HepG2 (cell line): ENCODE measurements around the gene LYST. TPM values are rescaled to one million over a fixed set of nuclear protein-coding genes. Genes with fewer than 3 reads are reported as not detected.
A peak's percentile ranks its signal among the peaks of the same experiment; 100 is the strongest.

Experiments used
- KDM6A ChIP-seq: IDR thresholded peaks from 2 replicates; pipeline ENCODE4 v1.6.1; 2016; ENCODE audit warnings: low read depth
- NR2F2 ChIP-seq: IDR thresholded peaks from 2 replicates; pipeline ENCODE4 v1.6.1; 2012; ENCODE audit warnings: low read depth, inconsistent platforms, borderline replicate concordance
- RXRB ChIP-seq: IDR thresholded peaks from 2 replicates; pipeline ENCODE4 v1.6.1; 2016; ENCODE audit warnings: borderline replicate concordance, missing genetic modification reagents, missing compliant biosample characterization
- SIX4 ChIP-seq: sonication (generic); formaldehyde crosslinking; IDR thresholded peaks from 2 replicates; pipeline ENCODE4 v1.4.0; 2020; ENCODE audit warnings: missing genetic modification reagents
- SKI ChIP-seq: fragments of 450-650 bp; IDR thresholded peaks from one replicate; pipeline ENCODE4 v1.6.1; 2018; ENCODE audit warnings: mild to moderate bottlenecking; ENCODE audit not compliant: partially characterized antibody
- STAG1 ChIP-seq: sonication (generic); formaldehyde crosslinking; IDR thresholded peaks from 2 replicates; pipeline ENCODE4 v1.4.0; 2020; ENCODE audit warnings: missing genetic modification reagents
- ZFP90 ChIP-seq: sonication (generic); formaldehyde crosslinking; IDR thresholded peaks from 2 replicates; pipeline ENCODE4 v1.8.0; 2022; ENCODE audit warnings: missing genetic modification reagents, mild to moderate bottlenecking, inconsistent platforms, borderline replicate concordance
- ZNF343 ChIP-seq: sonication (generic); formaldehyde crosslinking; IDR thresholded peaks from 2 replicates; pipeline ENCODE4 v1.4.0; 2020; ENCODE audit warnings: mild to moderate bottlenecking, missing genetic modification reagents
- ZNF816 ChIP-seq: sonication (generic); formaldehyde crosslinking; IDR thresholded peaks from 2 replicates; pipeline ENCODE4 v1.8.0; 2022; ENCODE audit warnings: missing genetic modification reagents, mild to moderate bottlenecking, borderline replicate concordance
- ZSCAN21 ChIP-seq: sonication (generic); formaldehyde crosslinking; IDR thresholded peaks from 2 replicates; pipeline ENCODE4 v1.8.0; 2022; ENCODE audit warnings: mild to moderate bottlenecking, missing genetic modification reagents, moderate library complexity, borderline replicate concordance
- polyA plus RNA-seq, 8 experiments: library from polyadenylated mRNA; depleted of rRNA in 3 of 8; stranded (reverse) in 7 of 8; unstranded in 1 of 8; fragments of >200 nt; fragmentation: Illumina TruSeq in 4 of 8; extraction: Trizol in 4 of 8; gene quantifications; 2 replicates each; pipeline versions ENCODE4 v1.2.1 to v1.2.3, GENCODE V29; 2011 to 2016; ENCODE audit warnings: low read depth in 4 of 8, missing spikeins in 1 of 8, mixed read lengths in 1 of 8; ENCODE audit not compliant: insufficient read depth in 1 of 8
- total RNA-seq, 5 experiments: library from RNA; depleted of rRNA; stranded (reverse); fragments of >200 nt; fragmentation: Illumina TruSeq; extraction: Trizol; gene quantifications; 2 replicates each; pipeline ENCODE4 v1.2.3, GENCODE V29; 2016; ENCODE audit warnings: low read depth in 1 of 5
- TF ChIP-seq, protein P1 (sequence below): sonication (generic); formaldehyde crosslinking; IDR thresholded peaks from 2 replicates; pipeline ENCODE4 v1.5.0; 2020; ENCODE audit warnings: mild to moderate bottlenecking, missing genetic modification reagents
- TF ChIP-seq, protein P2 (sequence below): conservative IDR thresholded peaks from 2 replicates; pipeline ENCODE4 v1.6.1; 2018; ENCODE audit warnings: missing genetic modification reagents
- TF ChIP-seq, protein P3 (sequence below): sonication (generic); formaldehyde crosslinking; IDR thresholded peaks from 2 replicates; pipeline ENCODE4 v1.8.1; 2022; ENCODE audit warnings: low read depth, mild to moderate bottlenecking, missing genetic modification reagents
- TF ChIP-seq, protein P4 (sequence below): sonication (generic); formaldehyde crosslinking; IDR thresholded peaks from 2 replicates; pipeline ENCODE4 v1.4.0; 2020; ENCODE audit warnings: missing genetic modification reagents, mild to moderate bottlenecking, borderline replicate concordance
- TF ChIP-seq, protein P5 (sequence below): sonication (generic); formaldehyde crosslinking; IDR thresholded peaks from 2 replicates; pipeline ENCODE4 v1.4.0; 2020; ENCODE audit warnings: mild to moderate bottlenecking, missing genetic modification reagents
- TF ChIP-seq, protein P6 (sequence below): sonication (generic); IDR thresholded peaks from 2 replicates; pipeline ENCODE4 v1.6.1; 2016; ENCODE audit warnings: low read depth, borderline replicate concordance

The LYST gene
- total and polyA plus RNA-seq, 2 of the 13 experiments (the other 11 are each of a cell fraction or from before 2014, with no cell fraction given), result 0.91 to 2.5 TPM

DNA sequence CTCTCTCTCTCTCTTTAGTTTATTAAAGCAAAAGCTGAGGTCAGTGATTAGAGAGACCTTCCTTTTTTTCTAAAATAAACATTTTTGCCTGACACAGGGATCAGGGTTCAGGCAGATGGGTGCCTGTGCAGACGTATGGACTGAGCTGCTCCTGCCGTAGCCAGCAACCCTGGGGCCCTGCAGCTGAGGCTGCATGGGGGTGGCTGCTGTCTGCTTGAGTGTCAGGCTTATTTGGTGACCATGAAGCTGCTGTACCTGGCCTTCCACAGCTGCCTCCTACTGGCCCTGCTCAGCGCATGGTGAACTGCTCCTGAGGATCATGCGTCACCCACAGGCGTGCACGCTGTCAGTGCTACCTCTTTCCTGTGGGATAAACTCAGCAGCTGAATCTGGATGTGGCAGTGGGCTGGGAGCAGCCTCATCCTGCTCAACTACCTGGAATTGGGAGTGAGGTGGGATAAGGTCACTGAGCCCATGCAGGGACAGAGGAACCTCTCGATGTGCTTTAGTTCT is 252.2 kb downstream of the LYST start (continued):
- TF ChIP-seq, protein P1, sequence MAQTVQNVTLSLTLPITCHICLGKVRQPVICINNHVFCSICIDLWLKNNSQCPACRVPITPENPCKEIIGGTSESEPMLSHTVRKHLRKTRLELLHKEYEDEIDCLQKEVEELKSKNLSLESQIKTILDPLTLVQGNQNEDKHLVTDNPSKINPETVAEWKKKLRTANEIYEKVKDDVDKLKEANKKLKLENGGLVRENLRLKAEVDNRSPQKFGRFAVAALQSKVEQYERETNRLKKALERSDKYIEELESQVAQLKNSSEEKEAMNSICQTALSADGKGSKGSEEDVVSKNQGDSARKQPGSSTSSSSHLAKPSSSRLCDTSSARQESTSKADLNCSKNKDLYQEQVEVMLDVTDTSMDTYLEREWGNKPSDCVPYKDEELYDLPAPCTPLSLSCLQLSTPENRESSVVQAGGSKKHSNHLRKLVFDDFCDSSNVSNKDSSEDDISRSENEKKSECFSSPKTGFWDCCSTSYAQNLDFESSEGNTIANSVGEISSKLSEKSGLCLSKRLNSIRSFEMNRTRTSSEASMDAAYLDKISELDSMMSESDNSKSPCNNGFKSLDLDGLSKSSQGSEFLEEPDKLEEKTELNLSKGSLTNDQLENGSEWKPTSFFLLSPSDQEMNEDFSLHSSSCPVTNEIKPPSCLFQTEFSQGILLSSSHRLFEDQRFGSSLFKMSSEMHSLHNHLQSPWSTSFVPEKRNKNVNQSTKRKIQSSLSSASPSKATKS (CRISPR knock-in tag), result no peak
- TF ChIP-seq ZNF343 (CRISPR knock-in tag) (peak; percentile 99), RXRB (peak; percentile 46; the same call in 1 of the 2 replicates), STAG1 (peak; percentile 51), ZFP90 (CRISPR knock-in tag) (peak; percentile 39; the same call in 1 of the 2 replicates), SKI (peak; percentile 38), ZNF816 (CRISPR knock-in tag) (no peak), NR2F2 (peak; percentile 44; the same call in 1 of the 2 replicates), SIX4 (CRISPR knock-in tag) (0 out of 2 replicates have a peak, but pooled peaks have one; percentile 52), ZSCAN21 (CRISPR knock-in tag) (peak; percentile 60; the same call in 1 of the 2 replicates), KDM6A (CRISPR knock-in tag) (peak; percentile 51)
- TF ChIP-seq, protein P2, sequence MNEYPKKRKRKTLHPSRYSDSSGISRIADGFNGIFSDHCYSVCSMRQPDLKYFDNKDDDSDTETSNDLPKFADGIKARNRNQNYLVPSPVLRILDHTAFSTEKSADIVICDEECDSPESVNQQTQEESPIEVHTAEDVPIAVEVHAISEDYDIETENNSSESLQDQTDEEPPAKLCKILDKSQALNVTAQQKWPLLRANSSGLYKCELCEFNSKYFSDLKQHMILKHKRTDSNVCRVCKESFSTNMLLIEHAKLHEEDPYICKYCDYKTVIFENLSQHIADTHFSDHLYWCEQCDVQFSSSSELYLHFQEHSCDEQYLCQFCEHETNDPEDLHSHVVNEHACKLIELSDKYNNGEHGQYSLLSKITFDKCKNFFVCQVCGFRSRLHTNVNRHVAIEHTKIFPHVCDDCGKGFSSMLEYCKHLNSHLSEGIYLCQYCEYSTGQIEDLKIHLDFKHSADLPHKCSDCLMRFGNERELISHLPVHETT (CRISPR knock-in tag), result no peak
- TF ChIP-seq, protein P3, sequence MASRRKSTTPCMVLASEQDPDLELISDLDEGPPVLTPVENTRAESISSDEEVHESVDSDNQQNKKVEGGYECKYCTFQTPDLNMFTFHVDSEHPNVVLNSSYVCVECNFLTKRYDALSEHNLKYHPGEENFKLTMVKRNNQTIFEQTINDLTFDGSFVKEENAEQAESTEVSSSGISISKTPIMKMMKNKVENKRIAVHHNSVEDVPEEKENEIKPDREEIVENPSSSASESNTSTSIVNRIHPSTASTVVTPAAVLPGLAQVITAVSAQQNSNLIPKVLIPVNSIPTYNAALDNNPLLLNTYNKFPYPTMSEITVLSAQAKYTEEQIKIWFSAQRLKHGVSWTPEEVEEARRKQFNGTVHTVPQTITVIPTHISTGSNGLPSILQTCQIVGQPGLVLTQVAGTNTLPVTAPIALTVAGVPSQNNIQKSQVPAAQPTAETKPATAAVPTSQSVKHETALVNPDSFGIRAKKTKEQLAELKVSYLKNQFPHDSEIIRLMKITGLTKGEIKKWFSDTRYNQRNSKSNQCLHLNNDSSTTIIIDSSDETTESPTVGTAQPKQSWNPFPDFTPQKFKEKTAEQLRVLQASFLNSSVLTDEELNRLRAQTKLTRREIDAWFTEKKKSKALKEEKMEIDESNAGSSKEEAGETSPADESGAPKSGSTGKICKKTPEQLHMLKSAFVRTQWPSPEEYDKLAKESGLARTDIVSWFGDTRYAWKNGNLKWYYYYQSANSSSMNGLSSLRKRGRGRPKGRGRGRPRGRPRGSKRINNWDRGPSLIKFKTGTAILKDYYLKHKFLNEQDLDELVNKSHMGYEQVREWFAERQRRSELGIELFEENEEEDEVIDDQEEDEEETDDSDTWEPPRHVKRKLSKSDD (CRISPR knock-in tag), result peak; percentile 77; the same call in 1 of the 2 replicates
- TF ChIP-seq, protein P4, sequence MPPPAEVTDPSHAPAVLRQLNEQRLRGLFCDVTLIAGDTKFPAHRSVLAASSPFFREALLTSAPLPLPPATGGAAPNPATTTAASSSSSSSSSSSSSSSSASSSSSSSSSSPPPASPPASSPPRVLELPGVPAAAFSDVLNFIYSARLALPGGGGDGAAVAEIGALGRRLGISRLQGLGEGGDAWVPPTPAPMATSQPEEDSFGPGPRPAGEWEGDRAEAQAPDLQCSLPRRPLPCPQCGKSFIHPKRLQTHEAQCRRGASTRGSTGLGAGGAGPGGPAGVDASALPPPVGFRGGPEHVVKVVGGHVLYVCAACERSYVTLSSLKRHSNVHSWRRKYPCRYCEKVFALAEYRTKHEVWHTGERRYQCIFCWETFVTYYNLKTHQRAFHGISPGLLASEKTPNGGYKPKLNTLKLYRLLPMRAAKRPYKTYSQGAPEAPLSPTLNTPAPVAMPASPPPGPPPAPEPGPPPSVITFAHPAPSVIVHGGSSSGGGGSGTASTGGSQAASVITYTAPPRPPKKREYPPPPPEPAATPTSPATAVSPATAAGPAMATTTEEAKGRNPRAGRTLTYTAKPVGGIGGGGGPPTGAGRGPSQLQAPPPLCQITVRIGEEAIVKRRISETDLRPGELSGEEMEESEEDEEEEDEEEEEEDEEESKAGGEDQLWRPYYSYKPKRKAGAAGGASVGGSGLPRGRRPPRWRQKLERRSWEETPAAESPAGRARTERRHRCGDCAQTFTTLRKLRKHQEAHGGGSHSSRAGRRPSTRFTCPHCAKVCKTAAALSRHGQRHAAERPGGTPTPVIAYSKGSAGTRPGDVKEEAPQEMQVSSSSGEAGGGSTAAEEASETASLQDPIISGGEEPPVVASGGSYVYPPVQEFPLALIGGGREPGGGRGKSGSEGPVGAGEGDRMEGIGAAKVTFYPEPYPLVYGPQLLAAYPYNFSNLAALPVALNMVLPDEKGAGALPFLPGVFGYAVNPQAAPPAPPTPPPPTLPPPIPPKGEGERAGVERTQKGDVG, result peak; percentile 77; the same call in 1 of the 2 replicates
- TF ChIP-seq, protein P5, sequence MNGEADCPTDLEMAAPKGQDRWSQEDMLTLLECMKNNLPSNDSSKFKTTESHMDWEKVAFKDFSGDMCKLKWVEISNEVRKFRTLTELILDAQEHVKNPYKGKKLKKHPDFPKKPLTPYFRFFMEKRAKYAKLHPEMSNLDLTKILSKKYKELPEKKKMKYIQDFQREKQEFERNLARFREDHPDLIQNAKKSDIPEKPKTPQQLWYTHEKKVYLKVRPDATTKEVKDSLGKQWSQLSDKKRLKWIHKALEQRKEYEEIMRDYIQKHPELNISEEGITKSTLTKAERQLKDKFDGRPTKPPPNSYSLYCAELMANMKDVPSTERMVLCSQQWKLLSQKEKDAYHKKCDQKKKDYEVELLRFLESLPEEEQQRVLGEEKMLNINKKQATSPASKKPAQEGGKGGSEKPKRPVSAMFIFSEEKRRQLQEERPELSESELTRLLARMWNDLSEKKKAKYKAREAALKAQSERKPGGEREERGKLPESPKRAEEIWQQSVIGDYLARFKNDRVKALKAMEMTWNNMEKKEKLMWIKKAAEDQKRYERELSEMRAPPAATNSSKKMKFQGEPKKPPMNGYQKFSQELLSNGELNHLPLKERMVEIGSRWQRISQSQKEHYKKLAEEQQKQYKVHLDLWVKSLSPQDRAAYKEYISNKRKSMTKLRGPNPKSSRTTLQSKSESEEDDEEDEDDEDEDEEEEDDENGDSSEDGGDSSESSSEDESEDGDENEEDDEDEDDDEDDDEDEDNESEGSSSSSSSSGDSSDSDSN (CRISPR knock-in tag), result peak; percentile 85
- TF ChIP-seq, protein P6, sequence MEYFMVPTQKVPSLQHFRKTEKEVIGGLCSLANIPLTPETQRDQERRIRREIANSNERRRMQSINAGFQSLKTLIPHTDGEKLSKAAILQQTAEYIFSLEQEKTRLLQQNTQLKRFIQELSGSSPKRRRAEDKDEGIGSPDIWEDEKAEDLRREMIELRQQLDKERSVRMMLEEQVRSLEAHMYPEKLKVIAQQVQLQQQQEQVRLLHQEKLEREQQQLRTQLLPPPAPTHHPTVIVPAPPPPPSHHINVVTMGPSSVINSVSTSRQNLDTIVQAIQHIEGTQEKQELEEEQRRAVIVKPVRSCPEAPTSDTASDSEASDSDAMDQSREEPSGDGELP, result peak; percentile 88
